Hindlimb muscle (tissue), 1 donor: Measurements from ENCODE around the gene ZC3HAV1. TPM values are rescaled to one million over a fixed set of nuclear protein-coding genes. Genes with fewer than 3 reads are reported as not detected.
"Not testable (repeated sequence)": the region's sequence is repeated elsewhere in the genome, so short reads cannot be mapped to it uniquely, and the experiment has no call there.

Experiments
- DNase-seq: peaks from one replicate; pipeline ENCODE4 v3.0.0-alpha.2; 2013
- polyA plus RNA-seq: library from polyadenylated mRNA; unstranded; fragments of 120-200 nt; gene quantifications from one replicate; pipeline ENCODE4 v1.2.1, GENCODE V29; 2013; ENCODE audit not compliant: insufficient read length

The ZC3HAV1 gene
- polyA plus RNA-seq, 1 donor = 10.5 TPM

- no peak for DNase-seq
These were observed 2.8 kb upstream of the ZC3HAV1 start for GRCh38 chr7:139112316-139112715.

DNA sequence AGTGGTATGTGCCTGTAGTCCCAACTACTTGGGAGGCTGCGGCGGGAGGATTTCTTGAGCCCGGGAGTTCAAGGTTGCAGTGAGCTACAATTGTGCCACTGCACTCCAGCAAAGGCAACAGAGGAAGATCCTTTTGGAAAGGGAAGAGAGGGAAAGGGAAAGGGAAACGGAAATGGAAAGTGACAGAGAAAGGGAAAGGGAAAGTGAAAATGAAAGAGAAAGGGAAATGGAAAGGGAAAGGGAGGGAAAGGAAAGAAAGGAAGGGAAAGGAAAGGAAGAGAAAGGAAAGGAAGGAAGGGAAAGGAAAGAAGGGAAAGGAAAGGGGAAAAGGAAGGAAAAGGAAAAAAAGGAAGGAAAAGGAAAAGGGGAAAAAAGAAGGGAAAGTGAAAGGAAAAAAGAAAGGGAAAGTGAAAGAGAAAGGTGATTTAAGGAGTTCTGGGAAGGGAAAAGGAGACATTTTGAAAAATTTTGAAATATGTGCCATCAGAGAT is 2.3 kb upstream of the ZC3HAV1 start:
- no peak for DNase-seq

DNA sequence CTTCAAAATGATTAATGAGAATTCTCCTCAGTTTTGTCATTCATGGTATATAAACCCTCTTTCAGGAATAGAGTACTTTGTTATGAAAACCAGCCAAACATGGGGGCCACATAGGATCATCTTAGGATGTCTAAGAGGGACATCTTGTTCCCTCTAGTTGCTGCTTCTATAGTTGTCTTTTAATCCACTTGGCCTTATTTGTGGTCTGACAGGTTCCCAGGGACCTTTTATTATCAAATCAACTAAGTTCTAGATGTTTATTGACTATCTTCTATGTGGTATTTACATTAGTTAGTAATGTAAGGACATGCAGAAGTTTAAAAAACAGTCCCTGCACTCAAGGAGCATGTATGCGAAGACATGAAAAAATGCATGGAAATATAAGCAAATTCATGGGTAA is 1.6 kb upstream of the ZC3HAV1 start:
- DNase-seq = no peak

GRCh38 chr7:139109983-139110411 is 477 bp upstream of the ZC3HAV1 start:
- DNase-seq = no peak

DNA sequence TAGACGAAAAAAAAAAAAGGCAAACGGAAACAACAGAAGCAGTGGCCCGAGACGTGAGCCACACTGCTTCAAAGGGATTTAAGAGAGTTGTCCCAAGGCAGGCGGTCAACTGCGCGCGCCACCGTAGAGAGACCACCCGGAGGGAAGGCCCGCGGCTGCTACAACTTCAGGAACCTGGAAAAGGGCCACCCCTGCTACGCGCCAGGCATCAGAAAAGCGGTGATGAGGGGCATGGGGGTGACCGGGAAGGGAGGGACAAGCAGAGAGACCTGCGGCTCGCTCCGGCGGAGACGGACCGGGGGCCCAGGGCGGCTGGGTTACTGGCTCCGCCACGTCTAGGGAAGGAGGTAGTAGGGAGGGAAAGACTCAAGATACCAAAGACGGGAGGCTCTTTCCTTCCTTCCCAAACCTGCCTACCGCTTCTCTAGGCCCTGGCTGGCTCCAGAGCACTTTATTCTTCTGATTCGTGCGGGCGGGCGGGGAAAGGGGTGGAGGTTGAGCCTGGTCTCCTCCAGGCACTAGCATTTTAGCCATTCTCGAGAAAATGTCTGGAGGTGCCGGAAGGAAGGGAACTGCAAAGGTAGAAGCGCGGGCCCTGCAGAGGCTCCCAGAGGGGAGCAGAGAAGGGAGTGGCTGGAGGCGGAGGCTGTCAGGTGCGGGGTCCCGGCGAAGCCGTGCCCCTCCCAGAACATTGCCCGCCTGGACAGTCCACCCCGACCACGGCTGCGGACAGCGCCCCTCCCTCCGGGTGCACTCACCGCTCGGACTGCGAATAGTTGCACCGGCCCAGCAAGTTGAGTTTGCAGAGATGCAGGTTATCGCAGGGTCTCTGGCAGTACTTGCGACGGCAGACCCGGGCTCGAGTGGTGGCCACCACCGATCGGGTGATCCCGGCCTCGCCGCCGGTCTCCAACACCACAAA is 993 bp downstream of the ZC3HAV1 start:
- peak; percentile 38 for DNase-seq

GRCh38 chr7:139106959-139107358 is 2.6 kb downstream of the ZC3HAV1 start:
- no peak for DNase-seq

GRCh38 chr7:139106227-139106626 is 3.3 kb downstream of the ZC3HAV1 start:
- DNase-seq = not testable (repeated sequence)

DNA sequence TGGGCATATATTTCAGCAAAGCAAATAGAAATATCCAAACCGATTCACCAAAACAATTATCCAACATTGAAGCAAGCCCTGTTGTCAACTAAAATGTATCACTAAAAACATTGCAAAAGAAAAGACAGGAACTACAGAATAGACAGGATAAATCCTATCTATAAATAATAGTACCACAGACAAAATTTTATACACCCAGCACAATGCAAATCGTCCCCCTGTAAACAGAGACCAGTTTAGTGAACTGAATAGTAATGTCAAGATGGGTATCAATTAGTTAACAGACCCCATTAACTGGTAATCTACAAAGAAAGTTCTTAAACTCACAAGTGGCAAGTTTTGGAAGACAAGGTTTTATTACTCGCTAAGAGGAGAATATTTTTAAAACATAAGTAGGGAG is 4.0 kb downstream of the ZC3HAV1 start:
- DNase-seq = no peak

DNA sequence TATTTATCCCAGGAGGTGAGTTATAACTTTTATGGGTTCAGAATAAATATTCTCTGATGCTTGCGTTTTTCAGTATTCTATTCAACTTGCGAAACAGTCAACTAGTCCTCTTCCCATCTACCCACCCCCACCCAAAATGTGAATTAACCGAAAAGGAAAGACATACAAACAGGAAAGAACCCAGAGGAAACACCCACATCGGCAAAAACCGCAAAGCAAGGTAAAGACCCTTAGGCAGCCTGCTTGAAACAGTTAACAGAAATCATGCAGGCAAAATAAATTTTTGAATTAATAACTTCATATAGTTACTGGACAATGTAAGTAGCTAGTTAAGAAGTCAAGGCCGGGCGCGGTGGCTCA is 5.4 kb downstream of the ZC3HAV1 start:
- no peak for DNase-seq

GRCh38 chr7:139103057-139103815 is 6.3 kb downstream of the ZC3HAV1 start:
- no peak for DNase-seq

DNA sequence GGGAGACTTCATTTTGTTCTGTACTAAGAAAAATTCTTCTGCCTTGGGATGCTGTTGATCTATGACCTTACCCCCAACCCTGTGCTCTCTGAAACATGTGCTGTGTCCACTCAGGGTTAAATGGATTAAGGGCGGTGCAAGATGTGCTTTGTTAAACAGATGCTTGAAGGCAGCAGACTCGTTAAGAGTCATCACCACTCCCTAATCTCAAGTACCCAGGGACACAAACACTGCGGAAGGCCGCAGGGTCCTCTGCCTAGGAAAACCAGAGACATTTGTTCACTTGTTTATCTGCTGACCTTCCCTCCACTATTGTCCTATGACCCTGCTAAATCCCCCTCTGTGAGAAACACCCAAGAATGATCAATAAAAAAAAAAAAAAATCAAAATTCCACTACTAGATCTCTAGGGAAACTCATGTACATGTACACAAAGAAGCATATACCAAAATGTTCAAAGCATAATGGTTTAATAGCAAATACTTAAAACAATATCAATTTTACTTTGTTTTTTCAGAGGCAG is 7.8 kb downstream of the ZC3HAV1 start:
- not testable (repeated sequence) for DNase-seq

GRCh38 chr7:139099172-139099947 is 10.2 kb downstream of the ZC3HAV1 start:
- DNase-seq = no peak

GRCh38 chr7:139095194-139095659 is 14.3 kb downstream of the ZC3HAV1 start:
- DNase-seq = no peak

- no peak for DNase-seq
These were observed 14.9 kb downstream of the ZC3HAV1 start for GRCh38 chr7:139094596-139094995.

DNA sequence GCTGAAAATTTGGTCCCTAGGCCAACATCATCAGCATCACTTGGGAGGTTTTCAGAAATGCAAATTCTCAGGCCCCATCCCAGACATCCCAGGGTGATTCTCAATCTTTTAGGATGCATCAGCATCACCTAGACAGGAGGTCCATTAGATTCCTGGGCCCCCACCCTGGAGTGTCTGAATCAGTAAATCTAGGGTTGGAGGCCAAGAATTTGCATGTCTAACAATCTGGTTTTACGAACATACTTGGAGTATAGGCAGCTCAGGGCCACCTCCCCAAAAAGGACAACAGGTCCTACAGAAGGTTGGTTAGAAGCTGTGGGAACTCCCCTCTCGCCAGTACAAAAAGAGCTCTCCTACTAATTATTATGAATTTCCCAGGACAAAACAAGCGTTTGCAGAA is 15.5 kb downstream of the ZC3HAV1 start:
- DNase-seq = no peak

DNA sequence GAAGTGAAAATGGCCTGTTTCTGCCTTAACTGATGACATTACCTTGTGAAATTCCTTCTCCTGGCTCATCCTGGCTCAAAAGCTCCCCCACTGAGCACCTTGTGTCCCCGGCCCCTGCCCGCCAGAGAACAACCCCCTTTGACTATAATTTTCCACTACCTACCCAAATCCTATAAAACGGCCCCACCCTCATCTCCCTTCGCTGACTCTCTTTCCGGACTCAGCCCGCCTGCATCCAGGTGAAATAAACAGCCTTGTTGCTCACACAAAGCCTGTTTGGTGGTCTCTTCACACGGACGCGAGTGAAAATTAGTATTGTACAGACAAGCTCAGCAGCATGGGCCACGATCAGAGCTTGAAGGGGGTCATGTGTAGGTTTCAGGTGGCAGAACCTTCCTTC is 16.0 kb downstream of the ZC3HAV1 start:
- DNase-seq = not testable (repeated sequence)

DNA sequence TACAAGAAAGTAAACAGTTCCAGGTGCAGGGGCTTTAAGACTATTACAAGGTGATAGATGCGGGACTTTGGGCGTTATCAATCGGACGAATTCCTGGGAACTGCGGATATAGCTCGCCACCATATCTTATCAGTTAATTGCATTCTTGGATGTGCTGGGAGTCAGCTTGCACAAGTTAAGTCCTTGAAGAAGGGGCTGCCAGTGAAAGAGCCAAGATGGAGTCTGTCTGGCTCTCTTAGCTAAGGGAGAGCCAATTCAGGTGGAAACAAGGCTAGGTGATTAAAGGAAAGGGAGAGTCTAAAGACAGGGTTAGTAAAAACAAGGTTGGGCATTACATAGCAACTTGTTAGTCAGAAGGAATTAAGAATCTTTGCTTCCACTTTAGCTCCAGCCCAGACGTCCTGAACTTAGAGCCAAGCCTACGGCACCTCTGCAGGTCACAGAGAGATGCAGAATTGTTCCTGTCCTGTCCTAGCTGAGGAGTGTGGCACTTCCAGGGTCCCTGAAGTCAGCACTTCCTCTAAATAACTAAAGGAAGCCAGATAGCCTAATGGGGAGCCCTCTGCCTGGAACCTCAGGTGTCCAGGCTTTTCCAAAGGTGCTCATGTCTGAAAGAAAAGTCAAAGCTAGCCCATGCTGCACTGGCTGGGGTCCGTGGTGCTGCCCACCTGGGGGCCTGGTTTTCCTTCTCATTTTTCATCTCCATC is 17.3 kb downstream of the ZC3HAV1 start:
- no peak for DNase-seq

DNA sequence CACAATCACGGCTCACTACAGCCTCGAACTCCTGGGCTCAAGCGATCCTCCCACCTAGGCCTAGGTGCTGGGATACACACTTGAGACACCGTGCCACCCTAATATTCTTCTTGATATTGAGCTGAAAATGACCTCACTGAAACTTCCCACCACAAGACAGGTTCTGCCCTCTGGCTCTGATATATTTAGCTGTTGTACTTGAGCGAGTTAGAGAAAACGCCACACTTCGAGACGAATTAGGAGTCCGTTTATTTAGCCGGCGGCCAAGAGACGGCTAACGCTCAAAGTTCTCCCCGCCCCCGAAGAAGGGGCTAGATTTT is 17.9 kb downstream of the ZC3HAV1 start:
- DNase-seq = no peak

- DNase-seq = no peak
These were observed 20.4 kb downstream of the ZC3HAV1 start for GRCh38 chr7:139089118-139089517.

DNA sequence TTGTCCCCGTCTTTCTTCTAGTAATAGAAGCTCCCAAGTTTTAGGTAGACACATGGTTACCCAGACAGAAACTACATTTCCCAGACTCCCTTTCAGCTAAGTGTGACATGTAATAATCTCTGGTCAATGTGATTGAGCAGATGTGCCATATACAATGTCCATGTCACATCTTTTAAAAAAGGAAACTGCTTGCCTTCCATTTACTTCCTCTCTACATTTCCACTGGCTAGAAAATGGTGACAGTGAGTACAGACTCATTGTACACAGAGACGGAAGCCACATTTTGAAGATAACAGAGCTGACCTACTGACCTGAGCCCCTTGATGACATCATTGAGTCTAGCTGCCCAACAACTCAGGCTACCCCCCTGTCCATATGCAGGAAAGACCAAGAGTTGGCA is 21.3 kb downstream of the ZC3HAV1 start:
- DNase-seq = no peak

DNA sequence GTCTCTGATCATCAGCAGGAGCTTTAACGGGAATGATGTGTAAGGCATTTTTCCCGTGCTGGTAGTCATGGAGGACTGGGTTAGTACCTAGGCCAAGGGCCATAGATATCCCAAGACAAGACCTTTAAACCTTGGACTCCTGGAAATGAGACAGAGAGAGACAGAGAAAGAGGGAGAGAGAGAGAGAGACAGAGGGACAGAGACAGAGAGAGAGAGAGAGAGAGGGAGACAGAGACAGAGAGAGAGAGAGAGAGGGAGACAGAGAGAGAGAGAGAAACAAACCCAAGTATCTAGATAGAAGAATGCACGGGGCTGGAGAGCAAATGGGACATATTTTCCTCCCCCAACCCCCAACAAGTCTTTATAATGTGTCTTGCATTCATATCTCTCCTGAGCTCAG is 22.3 kb downstream of the ZC3HAV1 start:
- DNase-seq = no peak

GRCh38 chr7:139086454-139086853 is 23.1 kb downstream of the ZC3HAV1 start:
- no peak for DNase-seq
